ENCODE measurements around the gene PAQR9.

- TF ChIP-seq CTCF (IDR thresholded peaks at IDR 0.05 in 4 of 5, conservative IDR thresholded peaks at IDR 0.05 in 1 of 5) (peak; percentile 40 to 72 (median 63)), POLR2A (IDR thresholded peaks at IDR 0.05) (no peak)
Observed at GRCh38 chr3:142929109-142929508, 34.4 kb downstream of the PAQR9 start.
